Spleen (tissue), 7 donors: Measurements from ENCODE around the gene PARN.

ENCODE experiments used
- CTCF ChIP-seq, 11 experiments: fragments of 200-600 bp in 7 of 11; fragments of 450-650 bp in 4 of 11; sonication (generic) in 4 of 11; IDR thresholded peaks in 8 of 11; conservative IDR thresholded peaks in 3 of 11; 1 replicate in 7 of 11; 2 replicates in 4 of 11; pipeline versions ENCODE4 v1.4.0 to v1.8.0; 2016 to 2021; ENCODE audit warnings: antibody characterized with exemption in 11 of 11, inconsistent platforms in 4 of 11, mild to moderate bottlenecking in 1 of 11
- POLR2A ChIP-seq, 3 donors: fragments of 450-650 bp; IDR thresholded peaks; one replicate each; pipeline ENCODE4 v1.5.1; 2017; ENCODE audit warnings: antibody characterized with exemption in 3 of 3, mild to moderate bottlenecking in 1 of 3
- POLR2AphosphoS5 ChIP-seq, 3 donors: sonication (generic); formaldehyde crosslinking; IDR thresholded peaks; one replicate each; pipeline ENCODE4 v1.5.1; 2017; ENCODE audit warnings: antibody characterized with exemption in 3 of 3
- donor health status: DM: no; HTN: no; CAD: no; lungs with moderate emphysema.
- donor health status: DM: no; HTN: no; CAD: no.
- donor health status: DM: no; HTN: no; CAD: no.

GRCh38 chr16:14634389-14634725, 4.3 kb upstream of the PARN start:
- TF ChIP-seq CTCF (IDR thresholded peaks at IDR 0.05 in 8 of 11, conservative IDR thresholded peaks at IDR 0.05 in 3 of 11), result no peak
- no peak for TF ChIP-seq POLR2AphosphoS5 (IDR thresholded peaks at IDR 0.05)
- TF ChIP-seq POLR2A (IDR thresholded peaks at IDR 0.05), result no peak
